HepG2 (cell line): ENCODE data around the gene AGPAT3. TPM values are rescaled to one million over a fixed set of nuclear protein-coding genes. Genes with fewer than 3 reads are reported as not detected.

Experiments used
- EEA1 ChIP-seq: sonication (generic); formaldehyde crosslinking; IDR thresholded peaks from 2 replicates; pipeline ENCODE4 v1.5.1; 2020; ENCODE audit warnings: mild to moderate bottlenecking, missing genetic modification reagents, borderline replicate concordance
- HOXA3 ChIP-seq: sonication (generic); formaldehyde crosslinking; IDR thresholded peaks from 2 replicates; pipeline ENCODE4 v1.5.0; 2020; ENCODE audit warnings: missing genetic modification reagents
- LCORL ChIP-seq, 2 experiments: fragments of 450-650 bp in 1 of 2; sonication (generic) in 1 of 2; formaldehyde crosslinking in 1 of 2; IDR thresholded peaks; 2 replicates each; pipeline versions ENCODE4 v1.5.0 to v1.6.1; 2017 to 2020; ENCODE audit warnings: antibody characterized with exemption in 1 of 2, missing genetic modification reagents in 1 of 2
- SETDB1 ChIP-seq: sonication (generic); formaldehyde crosslinking; IDR thresholded peaks from 2 replicates; pipeline ENCODE4 v1.5.1; 2020; ENCODE audit warnings: missing genetic modification reagents, mild to moderate bottlenecking, borderline replicate concordance
- SRSF9 ChIP-seq: fragments of 200-400 bp; formaldehyde crosslinking; IDR thresholded peaks from 2 replicates; pipeline ENCODE4 v1.6.1; 2018; ENCODE audit warnings: borderline replicate concordance, mild to moderate bottlenecking, low read depth, low read length; ENCODE audit not compliant: insufficient read depth, poor library complexity, severe bottlenecking
- ZMYM3 ChIP-seq: sonication (generic); formaldehyde crosslinking; IDR thresholded peaks from 2 replicates; pipeline ENCODE4 v1.5.1; 2020; ENCODE audit warnings: mild to moderate bottlenecking, missing genetic modification reagents
- ZNF3 ChIP-seq: IDR thresholded peaks from 2 replicates; pipeline ENCODE4 v1.7.0; 2017; ENCODE audit warnings: inconsistent platforms
- polyA plus RNA-seq, 8 experiments: library from polyadenylated mRNA; depleted of rRNA in 3 of 8; stranded (reverse) in 7 of 8; unstranded in 1 of 8; fragments of >200 nt; fragmentation: Illumina TruSeq in 4 of 8; extraction: Trizol in 4 of 8; gene quantifications; 2 replicates each; pipeline versions ENCODE4 v1.2.1 to v1.2.3, GENCODE V29; 2011 to 2016; ENCODE audit warnings: low read depth in 4 of 8, missing spikeins in 1 of 8, mixed read lengths in 1 of 8; ENCODE audit not compliant: insufficient read depth in 1 of 8
- total RNA-seq, 5 experiments: library from RNA; depleted of rRNA; stranded (reverse); fragments of >200 nt; fragmentation: Illumina TruSeq; extraction: Trizol; gene quantifications; 2 replicates each; pipeline ENCODE4 v1.2.3, GENCODE V29; 2016; ENCODE audit warnings: low read depth in 1 of 5
- TF ChIP-seq, protein P1 (sequence below): sonication (generic); formaldehyde crosslinking; IDR thresholded peaks from 2 replicates; pipeline ENCODE4 v1.4.0; 2020; ENCODE audit warnings: mild to moderate bottlenecking, low read depth, missing genetic modification reagents
- TF ChIP-seq, protein P2 (sequence below): sonication (generic); formaldehyde crosslinking; IDR thresholded peaks from 2 replicates; pipeline ENCODE4 v1.5.0; 2020; ENCODE audit warnings: missing genetic modification reagents
- TF ChIP-seq, protein P3 (sequence below): sonication (generic); formaldehyde crosslinking; IDR thresholded peaks from 2 replicates; pipeline ENCODE4 v1.4.0; 2020; ENCODE audit warnings: missing genetic modification reagents, borderline replicate concordance
- TF ChIP-seq, protein P4 (sequence below): sonication (generic); formaldehyde crosslinking; IDR thresholded peaks from 2 replicates; pipeline ENCODE4 v1.4.0; 2020; ENCODE audit warnings: missing genetic modification reagents, borderline replicate concordance
- TF ChIP-seq, protein P5 (sequence below): sonication (generic); formaldehyde crosslinking; IDR thresholded peaks from 2 replicates; pipeline ENCODE4 v1.9.0; 2021; ENCODE audit warnings: mild to moderate bottlenecking, missing genetic modification reagents

AGPAT3 gene
- total and polyA plus RNA-seq, 2 of the 13 experiments (the other 11 are each of a cell fraction or from before 2014, with no cell fraction given): 32.2 to 54.4 TPM

DNA sequence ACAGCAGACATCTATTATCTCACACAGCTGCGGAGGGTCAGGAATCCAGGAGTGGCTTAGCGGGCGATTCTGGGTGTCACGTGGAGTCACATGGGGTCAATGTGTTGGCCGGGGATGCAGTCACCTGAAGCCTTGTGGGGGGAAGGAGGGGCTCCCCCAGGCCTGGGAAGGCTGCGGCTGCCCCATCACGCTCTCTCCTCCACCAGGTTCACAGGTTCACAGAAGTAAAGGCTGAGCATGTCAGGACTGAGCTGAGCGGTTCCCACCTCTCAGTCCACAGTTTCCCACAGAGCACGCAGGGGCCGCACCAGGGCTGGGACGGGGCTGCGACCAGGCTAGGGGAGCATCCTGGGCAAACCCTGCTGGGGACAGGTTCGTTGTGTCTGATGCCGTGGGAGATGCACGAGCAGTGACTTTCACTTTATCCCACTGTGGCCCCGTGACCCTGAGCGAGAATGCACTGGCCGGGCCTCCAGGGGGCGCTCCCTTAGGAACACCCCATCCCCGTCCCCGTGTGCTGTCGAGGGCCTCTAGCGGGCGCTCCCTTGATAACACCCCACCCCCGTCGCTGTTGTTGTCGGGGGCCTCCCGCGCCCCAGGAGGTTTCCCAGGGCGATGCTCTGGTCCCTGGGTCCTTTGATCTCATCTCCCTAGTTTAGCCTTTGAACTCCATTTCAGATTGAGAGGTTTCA, 73.9 kb downstream of the AGPAT3 start (continued):
- TF ChIP-seq, protein P1, sequence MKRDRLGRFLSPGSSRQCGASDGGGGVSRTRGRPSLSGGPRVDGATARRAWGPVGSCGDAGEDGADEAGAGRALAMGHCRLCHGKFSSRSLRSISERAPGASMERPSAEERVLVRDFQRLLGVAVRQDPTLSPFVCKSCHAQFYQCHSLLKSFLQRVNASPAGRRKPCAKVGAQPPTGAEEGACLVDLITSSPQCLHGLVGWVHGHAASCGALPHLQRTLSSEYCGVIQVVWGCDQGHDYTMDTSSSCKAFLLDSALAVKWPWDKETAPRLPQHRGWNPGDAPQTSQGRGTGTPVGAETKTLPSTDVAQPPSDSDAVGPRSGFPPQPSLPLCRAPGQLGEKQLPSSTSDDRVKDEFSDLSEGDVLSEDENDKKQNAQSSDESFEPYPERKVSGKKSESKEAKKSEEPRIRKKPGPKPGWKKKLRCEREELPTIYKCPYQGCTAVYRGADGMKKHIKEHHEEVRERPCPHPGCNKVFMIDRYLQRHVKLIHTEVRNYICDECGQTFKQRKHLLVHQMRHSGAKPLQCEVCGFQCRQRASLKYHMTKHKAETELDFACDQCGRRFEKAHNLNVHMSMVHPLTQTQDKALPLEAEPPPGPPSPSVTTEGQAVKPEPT (CRISPR knock-in tag): no peak
- TF ChIP-seq ZNF3 (CRISPR knock-in tag): no peak
- TF ChIP-seq LCORL (IDR thresholded peaks at IDR 0.05): no peak
- TF ChIP-seq LCORL (CRISPR knock-in tag; IDR thresholded peaks at IDR 0.05): peak; percentile 76
- TF ChIP-seq, protein P2, sequence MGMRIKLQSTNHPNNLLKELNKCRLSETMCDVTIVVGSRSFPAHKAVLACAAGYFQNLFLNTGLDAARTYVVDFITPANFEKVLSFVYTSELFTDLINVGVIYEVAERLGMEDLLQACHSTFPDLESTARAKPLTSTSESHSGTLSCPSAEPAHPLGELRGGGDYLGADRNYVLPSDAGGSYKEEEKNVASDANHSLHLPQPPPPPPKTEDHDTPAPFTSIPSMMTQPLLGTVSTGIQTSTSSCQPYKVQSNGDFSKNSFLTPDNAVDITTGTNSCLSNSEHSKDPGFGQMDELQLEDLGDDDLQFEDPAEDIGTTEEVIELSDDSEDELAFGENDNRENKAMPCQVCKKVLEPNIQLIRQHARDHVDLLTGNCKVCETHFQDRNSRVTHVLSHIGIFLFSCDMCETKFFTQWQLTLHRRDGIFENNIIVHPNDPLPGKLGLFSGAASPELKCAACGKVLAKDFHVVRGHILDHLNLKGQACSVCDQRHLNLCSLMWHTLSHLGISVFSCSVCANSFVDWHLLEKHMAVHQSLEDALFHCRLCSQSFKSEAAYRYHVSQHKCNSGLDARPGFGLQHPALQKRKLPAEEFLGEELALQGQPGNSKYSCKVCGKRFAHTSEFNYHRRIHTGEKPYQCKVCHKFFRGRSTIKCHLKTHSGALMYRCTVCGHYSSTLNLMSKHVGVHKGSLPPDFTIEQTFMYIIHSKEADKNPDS (CRISPR knock-in tag): no peak
- TF ChIP-seq EEA1 (CRISPR knock-in tag): no peak
- peak; percentile 73 for TF ChIP-seq HOXA3
- TF ChIP-seq, protein P3, sequence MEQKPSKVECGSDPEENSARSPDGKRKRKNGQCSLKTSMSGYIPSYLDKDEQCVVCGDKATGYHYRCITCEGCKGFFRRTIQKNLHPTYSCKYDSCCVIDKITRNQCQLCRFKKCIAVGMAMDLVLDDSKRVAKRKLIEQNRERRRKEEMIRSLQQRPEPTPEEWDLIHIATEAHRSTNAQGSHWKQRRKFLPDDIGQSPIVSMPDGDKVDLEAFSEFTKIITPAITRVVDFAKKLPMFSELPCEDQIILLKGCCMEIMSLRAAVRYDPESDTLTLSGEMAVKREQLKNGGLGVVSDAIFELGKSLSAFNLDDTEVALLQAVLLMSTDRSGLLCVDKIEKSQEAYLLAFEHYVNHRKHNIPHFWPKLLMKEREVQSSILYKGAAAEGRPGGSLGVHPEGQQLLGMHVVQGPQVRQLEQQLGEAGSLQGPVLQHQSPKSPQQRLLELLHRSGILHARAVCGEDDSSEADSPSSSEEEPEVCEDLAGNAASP (CRISPR knock-in tag): peak; percentile 46; the same call in 1 of the 2 replicates
- TF ChIP-seq, protein P4, sequence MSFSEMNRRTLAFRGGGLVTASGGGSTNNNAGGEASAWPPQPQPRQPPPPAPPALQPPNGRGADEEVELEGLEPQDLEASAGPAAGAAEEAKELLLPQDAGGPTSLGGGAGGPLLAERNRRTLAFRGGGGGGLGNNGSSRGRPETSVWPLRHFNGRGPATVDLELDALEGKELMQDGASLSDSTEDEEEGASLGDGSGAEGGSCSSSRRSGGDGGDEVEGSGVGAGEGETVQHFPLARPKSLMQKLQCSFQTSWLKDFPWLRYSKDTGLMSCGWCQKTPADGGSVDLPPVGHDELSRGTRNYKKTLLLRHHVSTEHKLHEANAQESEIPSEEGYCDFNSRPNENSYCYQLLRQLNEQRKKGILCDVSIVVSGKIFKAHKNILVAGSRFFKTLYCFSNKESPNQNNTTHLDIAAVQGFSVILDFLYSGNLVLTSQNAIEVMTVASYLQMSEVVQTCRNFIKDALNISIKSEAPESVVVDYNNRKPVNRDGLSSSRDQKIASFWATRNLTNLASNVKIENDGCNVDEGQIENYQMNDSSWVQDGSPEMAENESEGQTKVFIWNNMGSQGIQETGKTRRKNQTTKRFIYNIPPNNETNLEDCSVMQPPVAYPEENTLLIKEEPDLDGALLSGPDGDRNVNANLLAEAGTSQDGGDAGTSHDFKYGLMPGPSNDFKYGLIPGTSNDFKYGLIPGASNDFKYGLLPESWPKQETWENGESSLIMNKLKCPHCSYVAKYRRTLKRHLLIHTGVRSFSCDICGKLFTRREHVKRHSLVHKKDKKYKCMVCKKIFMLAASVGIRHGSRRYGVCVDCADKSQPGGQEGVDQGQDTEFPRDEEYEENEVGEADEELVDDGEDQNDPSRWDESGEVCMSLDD (CRISPR knock-in tag): peak; percentile 64; the same call in 1 of the 2 replicates
- peak; percentile 34; the same call in 1 of the 2 replicates for TF ChIP-seq ZMYM3 (CRISPR knock-in tag)
- no peak for TF ChIP-seq SRSF9
- TF ChIP-seq, protein P5, sequence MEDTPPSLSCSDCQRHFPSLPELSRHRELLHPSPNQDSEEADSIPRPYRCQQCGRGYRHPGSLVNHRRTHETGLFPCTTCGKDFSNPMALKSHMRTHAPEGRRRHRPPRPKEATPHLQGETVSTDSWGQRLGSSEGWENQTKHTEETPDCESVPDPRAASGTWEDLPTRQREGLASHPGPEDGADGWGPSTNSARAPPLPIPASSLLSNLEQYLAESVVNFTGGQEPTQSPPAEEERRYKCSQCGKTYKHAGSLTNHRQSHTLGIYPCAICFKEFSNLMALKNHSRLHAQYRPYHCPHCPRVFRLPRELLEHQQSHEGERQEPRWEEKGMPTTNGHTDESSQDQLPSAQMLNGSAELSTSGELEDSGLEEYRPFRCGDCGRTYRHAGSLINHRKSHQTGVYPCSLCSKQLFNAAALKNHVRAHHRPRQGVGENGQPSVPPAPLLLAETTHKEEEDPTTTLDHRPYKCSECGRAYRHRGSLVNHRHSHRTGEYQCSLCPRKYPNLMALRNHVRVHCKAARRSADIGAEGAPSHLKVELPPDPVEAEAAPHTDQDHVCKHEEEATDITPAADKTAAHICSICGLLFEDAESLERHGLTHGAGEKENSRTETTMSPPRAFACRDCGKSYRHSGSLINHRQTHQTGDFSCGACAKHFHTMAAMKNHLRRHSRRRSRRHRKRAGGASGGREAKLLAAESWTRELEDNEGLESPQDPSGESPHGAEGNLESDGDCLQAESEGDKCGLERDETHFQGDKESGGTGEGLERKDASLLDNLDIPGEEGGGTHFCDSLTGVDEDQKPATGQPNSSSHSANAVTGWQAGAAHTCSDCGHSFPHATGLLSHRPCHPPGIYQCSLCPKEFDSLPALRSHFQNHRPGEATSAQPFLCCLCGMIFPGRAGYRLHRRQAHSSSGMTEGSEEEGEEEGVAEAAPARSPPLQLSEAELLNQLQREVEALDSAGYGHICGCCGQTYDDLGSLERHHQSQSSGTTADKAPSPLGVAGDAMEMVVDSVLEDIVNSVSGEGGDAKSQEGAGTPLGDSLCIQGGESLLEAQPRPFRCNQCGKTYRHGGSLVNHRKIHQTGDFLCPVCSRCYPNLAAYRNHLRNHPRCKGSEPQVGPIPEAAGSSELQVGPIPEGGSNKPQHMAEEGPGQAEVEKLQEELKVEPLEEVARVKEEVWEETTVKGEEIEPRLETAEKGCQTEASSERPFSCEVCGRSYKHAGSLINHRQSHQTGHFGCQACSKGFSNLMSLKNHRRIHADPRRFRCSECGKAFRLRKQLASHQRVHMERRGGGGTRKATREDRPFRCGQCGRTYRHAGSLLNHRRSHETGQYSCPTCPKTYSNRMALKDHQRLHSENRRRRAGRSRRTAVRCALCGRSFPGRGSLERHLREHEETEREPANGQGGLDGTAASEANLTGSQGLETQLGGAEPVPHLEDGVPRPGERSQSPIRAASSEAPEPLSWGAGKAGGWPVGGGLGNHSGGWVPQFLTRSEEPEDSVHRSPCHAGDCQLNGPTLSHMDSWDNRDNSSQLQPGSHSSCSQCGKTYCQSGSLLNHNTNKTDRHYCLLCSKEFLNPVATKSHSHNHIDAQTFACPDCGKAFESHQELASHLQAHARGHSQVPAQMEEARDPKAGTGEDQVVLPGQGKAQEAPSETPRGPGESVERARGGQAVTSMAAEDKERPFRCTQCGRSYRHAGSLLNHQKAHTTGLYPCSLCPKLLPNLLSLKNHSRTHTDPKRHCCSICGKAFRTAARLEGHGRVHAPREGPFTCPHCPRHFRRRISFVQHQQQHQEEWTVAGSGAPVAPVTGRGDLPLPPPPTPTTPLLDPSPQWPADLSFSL (CRISPR knock-in tag): 0 out of 2 replicates have a peak, but pooled peaks have one; percentile 22
- no peak for TF ChIP-seq SETDB1 (CRISPR knock-in tag)
